Stimulated activated CD4-positive, alpha-beta T cell treated with anti-CD3 and anti-CD28 coated beads, TNF-alpha, amount 100 ng/mL, for 48 hours (primary cell): ENCODE measurements around the gene RNF220.

ENCODE experiments used
- DNase-seq, 3 donors: peaks; one replicate each; pipeline ENCODE4 v3.0.0-alpha.2; 2020; ENCODE audit warnings: low read depth in 3 of 3

Gene RNF220

DNA sequence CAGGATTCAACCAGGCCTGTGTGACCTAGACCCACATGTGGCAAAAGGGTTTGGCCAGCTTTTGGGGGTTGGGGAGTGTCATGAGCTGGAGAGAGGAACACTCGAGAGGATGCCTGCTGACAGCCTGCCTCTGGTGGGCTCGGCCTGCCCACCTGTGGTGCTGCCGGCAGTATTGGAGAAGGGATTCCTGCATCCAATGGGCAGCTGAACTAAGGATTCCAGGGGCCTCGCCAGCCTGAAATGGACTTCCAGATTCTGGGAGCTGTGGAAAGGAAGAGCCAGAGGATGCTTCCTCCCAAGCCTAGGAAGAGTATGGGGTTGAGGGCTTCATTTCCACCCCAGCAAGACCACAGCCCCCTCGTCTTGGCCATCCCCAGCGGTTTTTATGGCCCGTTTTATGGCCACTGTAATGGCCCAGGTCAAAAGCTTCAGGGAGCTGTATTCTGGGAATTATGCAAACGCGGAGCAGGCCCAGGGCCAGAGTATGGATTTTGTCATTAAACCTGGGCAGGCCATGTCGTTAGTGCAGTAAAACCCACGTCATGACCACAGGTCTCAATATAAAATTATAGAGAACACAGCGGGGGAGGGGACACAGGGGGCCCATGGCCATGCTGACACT, 205.6 kb downstream of the RNF220 start:
- no peak for DNase-seq

DNA sequence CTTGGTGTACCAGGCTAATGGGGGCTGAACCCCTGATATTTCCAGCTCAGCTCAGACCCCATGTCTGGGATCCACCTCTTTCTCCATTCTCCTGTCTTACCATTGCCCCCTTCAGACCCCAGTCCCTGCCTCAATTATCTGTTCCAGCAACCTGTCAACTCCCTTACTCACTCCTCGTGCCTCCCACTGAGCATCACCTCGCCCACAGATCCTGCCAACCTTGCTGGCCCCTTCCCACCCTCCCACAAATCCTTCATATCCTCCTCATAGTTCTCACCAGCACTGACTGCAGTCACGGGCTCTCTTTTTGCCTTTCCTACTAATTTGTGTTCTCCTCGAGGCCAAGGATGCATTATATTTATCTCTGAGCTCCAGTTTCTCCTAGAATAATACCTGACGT, 206.4 kb downstream of the RNF220 start:
- no peak for DNase-seq

DNA sequence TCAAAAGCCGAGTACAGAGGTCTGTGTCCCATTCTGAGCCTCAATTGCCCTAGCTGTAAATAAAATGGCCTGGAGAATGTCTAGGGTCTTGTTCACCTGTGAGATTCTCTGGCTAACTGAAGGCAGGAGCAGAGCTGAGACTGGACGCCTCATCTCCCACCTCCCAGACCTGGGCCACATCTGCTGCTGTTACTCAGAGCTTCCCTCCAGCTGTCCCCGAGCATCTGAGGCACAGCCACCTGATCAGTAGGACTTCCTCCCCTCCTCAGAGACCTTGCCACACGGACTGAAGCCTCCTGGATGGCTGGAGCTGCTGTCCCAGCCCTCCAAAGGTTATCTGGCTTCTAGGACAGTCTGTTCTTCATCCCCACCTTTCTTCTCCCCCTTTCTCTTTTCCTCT, 206.8 kb downstream of the RNF220 start:
- no peak for DNase-seq

DNA sequence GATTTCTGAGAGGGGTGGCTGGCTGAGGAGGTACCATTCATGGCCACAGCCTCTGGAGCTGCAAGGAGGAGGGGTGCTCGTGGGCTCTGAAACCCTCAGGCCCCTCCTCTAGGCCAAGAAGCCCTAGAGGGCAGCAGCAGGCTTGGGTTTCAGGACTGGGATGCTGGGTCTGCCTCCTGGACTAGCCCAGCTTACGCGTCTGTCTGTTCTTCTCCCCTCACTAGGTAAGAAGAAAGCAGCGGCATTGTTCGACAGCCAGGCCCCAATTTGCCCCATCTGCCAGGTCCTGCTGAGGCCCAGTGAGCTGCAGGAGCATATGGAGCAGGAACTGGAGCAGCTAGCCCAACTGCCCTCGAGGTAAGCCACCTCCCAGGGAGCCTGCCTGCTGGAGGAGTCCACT, 208.9 kb downstream of the RNF220 start:
- DNase-seq, result no peak

DNA sequence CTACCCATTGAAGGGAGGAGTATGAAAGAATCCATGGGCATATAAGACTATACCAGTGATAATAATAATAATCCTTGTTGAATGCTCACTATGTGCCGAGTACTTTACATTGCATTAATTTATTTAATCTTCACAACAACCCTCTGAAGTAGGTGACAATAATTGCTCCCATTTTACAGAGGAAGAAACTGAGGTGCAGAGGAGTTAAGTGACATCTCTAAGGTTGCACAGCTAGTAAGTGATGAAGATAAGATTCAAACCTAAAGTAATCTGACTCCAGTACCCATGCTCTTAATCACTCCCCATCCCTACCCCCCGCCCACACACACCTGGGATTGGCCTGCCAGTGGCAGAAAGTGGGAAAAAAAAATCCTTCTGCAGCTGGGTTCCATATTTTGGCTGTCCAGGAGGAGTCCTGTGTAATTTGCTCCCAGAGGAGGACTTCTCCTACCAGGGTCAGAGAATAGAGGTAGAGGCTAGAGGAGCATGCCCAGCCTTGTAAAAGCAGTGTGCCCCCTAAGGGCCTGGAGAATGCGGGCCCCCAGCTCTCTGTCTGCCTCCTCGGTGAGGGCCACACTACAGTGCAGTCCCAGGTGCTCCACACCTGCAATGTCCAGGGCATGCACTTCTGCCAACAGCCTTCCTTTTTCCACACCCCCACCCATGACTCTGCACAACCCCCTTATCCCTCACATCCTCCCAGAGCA, 211.4 kb downstream of the RNF220 start:
- no peak for DNase-seq

DNA sequence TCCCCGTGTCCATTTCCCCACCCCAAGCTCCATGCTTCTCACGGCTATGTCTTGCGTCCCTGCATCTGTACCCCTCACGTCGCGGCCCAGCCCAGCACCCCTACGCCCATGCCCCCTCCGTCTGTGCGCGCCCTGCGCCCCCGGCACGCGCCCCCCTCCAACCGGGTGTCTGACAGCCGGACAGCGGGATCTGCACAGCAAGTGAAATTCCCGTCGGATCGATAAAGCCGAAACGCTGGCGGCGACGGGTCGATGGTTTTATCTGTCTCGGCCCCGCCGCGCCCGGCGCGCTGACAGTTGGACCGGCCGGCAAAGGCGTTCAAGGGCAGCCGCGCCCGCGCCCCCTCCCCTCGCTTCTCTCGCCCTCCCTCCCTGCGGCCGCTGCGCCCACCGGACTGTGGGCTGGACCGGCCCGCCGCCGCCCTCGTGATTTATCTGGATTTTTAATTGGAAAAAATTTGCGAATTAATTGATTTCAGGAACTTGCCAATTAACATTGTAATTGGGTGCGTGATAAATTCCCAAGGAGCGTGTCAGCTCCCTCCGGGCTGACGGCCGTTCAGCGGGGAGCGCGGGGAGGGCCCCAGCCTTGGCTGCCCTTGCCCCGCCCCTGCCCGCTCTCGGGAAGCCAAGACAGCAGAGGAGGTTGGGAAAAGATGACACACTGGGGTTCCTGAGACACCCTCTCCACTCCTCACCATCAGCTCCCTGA, 212.1 kb downstream of the RNF220 start:
- no peak for DNase-seq

DNA sequence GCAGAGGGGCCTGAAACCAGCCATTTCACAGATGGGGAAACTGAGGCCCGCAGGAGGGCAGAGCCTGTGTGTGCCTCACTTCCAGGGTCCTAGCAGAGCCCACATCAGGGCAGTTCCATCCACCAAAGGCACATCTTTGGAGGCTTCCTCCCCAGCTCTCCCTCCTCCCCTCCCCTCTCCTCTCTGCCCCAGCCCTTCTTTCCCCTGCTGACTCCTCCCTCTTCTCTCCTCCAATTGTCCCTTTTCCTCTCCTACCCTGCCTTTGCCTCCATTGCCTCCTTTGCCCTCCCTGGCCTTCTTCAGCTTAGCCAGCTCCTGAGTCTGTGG, 212.6 kb downstream of the RNF220 start:
- no peak for DNase-seq

DNA sequence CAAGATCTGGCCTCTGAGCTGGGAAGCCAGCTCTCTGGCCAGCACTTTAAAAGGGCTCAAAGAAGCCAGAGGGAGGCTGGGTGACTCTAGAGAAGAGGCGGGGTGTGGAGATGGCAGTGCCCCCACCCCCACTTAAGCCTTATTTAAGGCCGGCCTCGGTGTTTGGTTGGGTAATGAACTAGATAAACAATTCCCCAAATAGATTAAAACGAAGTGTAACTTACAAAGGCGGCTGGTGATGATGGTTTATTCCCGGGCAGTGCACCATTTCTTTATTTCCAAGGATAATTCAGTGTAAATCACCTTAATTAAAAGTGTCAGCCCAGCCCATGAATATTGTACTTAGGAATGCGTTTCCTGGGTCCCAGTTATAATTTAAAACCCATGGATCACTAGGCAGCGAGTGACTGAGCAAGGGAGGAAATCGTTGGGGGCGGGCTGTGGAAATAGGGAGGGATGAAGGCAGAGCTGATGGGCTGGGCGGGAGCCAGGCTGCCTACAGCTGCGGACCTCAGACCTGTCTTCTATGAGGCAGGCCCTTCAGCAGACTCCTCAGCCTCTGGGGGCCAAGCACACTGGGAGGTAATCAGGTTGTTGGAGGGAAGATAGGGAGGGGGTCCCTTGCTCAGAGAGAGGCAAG, 214.3 kb downstream of the RNF220 start:
- no peak for DNase-seq

DNA sequence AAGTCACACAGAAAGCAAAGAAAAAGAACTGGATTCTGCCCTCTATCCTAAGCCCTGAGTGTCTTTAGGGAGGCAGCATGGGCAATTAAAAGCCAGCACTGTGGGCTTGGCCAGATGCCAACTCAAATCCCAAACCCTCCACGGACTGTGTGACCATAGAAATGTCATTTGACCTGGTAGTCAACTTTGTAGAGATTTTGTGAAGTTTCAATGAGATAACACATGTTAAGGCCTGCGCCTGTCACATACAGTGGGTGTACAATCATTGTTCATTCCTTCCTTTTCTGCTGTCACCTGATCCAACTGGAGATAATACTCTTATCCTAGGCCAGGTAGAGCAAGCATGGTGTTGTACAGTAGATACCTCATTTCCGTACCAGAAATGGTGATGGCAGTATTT, 215.0 kb downstream of the RNF220 start:
- no peak for DNase-seq

DNA sequence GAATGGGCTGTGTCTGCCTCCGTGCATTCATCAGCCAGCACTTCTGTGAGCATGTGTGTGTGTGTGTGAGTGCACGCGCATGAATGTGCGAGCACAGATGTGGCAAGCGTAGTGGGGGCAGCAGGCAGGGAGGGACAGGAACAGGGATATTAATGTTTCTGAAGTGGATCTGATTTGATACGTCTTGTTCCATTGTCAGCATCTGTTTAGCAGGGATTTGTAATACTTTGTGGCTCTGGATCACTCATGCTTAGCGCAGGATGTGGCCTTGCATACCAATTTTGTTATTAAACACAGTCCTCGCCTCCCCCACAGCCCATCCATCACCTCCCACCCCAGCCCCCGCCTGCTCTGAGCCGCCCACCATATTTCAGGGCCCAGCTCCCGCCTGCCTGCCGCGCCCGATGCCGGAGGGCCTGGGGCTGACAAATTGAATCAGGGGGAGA, 216.8 kb downstream of the RNF220 start:
- DNase-seq, result no peak

DNA sequence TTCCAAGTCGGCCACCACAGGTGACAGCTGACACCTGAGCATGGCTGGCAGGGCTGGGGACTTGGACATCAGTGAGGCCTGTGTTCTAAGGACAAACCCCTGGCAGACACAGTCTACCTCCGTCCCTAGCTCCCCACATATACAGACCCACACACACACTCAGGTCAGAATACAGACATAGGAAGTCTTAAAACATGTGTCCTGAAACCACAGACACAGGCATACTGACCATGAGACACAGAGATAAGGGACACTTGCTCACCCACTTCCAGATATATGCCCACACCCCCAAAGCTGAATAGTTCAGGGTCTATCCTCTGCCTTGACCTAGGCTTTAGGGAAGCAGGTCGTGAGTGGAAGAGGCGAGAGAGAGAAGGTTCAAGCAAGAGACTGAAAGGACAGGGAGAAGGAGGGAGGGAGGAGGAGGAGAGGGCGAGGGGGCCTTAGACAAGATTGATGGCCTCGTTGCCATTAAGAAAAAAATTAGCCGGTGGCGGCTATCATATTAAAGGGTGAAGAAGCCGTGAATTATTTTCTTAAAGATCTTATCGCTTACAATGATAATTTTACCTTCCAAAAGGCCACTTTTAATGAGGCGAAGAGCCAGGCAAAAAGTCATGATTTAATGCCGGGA, 219.3 kb downstream of the RNF220 start:
- DNase-seq, result no peak

DNA sequence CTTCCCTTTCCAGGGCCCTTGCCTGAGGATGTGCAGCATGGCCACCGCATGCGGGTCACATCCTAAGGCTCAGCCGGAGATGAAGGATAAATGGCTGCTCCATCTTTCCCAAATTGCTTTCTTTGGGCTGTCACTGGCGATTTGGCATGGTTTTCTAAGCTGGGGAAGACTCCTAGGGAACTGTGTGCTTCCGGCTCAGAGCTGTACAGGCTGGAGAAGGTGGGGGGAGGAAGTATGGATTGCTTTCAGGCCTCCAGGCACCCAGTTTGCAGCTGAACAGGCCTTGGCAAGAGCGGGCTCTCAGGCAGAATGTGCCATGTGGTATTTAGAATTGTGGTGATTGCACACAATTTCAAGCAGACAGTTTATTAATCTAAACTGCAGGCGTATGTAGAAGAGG, 220.3 kb downstream of the RNF220 start:
- no peak for DNase-seq

DNA sequence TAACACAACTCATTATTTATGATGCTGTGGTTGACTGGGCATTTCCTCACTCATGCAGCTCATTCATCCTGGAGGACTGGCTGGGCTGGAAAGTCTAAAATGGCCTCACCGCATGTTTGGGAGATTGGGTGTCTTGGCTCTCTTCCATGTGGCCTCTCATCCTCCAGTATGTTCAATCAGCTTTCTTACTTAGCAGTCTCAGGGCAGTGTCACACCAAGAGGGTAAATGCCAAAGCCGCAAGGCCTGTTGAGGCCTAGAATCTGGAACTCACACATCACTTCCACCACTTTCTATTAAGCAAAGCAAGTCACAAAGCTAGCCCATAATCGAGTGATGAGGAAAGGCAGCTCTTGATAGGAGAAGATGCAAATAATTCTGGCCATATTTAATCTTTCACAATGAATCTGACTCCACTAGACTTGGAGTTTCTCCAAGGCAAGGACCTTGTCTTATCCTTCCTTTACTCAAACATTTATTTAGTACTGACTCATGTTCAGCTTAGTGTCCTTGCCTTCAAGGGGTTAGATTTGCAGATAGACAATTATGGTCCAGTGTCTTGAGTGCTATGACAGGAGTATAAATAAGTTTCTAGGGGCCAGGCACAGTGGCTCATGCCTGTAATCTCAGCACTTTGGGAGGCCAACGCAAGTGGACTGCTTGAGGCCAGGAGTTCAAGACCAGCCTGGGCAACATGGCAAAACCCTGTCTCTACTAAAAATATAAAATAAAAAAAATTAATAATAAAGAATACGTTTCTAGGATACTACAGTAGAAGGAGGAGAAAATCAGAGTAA, 224.1 kb downstream of the RNF220 start:
- no peak for DNase-seq

DNA sequence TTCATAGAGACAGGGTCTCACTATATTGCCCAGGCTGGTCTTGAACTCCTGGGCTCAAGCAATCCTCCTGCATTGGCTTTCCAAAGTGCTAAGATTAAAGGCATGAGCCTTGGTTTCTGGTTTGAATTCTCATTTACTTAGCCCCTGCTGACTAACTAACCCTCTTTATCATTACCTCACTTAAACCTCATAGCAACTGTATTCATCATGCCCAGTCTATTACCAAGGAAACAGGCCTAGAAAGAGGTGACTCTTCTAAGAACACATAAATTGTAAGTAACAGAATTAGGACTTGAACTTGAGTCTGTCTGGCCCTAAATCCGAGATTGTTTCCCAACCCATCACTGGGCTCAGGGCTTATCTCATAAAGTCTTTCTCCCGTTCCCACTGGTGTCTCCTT, 225.1 kb downstream of the RNF220 start:
- no peak for DNase-seq

DNA sequence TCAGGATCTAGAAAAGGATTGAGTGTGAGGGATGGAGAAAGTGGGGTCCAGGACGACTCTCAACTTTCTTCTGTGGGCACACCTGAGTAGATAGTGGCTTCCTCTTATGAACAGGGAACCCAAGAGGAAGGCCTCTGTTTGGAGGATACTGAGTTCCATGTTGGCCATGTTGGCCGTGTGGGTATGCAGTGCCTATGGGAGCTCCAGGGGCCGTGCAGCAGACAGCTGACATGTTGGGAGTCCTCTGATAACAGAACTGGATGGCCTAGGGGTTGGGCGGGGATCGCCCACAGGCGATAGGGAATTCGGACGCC, 226.2 kb downstream of the RNF220 start:
- peak in 1 of 3 donors; percentile 22 for DNase-seq

DNA sequence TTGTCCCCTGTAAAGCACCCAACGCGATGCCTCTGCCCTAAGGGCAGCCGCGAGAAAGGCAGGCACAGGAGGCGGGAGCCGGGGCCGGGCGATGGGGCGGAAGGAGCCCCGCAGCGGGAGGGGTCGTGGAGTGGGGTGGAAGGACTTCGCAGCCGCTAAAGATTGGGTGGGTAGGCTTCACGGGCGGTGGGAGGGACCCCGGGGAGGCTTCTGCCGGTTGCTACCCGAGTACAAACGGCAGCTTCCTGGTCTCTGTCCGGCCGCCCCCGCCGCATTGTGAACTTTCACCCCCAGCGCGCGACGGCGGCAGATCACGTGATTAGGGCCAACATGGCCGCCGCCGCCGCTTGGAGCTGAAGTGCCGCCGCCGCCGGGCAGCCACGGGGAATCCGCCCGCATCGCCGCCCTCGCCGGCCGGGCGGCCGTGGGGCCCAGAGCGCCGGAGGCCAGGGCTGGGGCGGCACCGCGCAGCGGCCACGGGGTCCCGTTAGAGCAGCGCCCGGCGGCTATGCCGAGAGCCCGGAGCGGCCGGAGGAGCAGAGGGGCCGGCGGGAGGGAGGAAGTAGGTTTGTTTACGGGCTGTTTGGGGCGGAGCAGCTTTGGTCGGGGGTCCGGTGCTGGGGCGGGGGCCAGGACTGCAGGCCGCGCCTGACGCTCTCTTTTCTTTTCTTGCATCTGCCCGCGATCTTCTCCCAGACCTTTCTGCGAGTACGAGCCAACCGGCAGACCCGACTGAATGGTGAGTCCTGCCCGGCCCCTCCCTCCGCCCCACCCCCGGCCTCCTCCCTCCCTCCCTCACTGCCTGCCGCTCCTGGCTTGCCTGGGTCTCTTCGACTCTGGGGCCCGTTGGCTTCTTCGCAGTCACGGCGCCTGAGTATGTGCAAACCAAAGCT, 226.8 kb downstream of the RNF220 start:
- DNase-seq, result peak; percentile 81 to 89 (median 84)

DNA sequence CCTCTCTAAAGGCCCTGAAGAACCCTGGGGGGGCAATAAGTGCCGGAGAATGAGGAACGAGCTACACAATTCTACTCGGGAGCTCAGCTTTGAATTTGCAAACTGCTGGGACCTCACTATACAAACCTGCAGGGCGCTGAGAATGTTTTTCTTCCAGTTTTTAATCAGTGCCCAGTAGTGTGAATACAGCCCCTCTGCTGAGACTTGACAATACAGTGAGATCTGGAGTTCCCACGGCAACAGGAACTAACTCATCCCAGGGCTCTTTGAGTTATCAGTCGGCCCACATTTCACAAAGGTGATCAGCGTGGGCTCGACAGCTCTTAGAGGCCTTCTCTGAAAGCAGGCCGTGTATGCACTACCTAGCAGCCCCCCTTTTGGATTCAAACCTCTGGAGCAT, 227.5 kb downstream of the RNF220 start:
- DNase-seq, result no peak

DNA sequence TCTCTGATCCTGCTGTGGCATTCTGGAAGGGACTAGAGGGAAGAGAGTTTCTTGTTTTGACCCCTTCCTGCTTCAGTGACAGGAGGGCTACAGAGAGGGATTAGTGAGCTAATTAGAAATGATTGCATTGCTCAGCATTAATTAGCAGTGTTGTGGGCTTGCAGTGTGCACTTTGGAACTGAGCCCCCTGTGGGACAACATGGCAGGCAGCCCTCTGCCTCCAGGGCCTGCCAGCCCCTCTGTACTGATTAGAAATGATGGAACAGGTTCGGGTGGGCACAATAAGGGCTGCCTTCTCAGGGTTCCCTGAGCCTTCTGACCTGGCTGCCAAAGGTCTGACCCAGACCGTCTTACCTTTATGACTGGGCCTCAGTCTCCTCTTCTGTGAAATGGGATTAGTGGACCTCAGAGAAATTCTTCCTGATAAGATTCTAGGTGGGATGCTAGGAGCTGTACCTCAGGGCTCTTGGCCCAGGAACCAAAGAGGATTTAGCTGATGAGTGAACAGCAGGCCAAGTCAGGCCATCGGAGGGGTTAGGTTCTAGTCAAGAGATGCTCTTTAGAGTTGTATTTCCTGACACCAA, 229.6 kb downstream of the RNF220 start:
- DNase-seq, result no peak

DNA sequence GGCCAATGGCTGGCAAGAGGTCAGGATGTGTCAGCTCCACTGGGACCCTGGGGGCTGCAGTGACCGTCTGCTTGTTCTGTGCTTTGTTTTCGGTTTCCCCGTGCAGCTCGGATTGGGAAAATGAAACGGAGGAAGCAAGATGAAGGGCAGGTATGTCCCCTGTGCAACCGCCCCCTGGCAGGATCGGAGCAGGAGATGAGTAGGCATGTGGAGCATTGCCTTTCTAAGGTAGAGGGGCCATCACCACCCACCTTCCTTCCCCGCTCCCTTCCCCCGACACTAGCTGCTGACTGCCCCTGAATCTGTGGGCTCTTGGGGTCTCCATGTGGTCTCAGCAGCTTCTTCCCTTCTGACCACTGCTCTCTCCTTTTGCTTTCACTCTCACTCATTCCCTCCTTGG, 230.4 kb downstream of the RNF220 start:
- no peak for DNase-seq

DNA sequence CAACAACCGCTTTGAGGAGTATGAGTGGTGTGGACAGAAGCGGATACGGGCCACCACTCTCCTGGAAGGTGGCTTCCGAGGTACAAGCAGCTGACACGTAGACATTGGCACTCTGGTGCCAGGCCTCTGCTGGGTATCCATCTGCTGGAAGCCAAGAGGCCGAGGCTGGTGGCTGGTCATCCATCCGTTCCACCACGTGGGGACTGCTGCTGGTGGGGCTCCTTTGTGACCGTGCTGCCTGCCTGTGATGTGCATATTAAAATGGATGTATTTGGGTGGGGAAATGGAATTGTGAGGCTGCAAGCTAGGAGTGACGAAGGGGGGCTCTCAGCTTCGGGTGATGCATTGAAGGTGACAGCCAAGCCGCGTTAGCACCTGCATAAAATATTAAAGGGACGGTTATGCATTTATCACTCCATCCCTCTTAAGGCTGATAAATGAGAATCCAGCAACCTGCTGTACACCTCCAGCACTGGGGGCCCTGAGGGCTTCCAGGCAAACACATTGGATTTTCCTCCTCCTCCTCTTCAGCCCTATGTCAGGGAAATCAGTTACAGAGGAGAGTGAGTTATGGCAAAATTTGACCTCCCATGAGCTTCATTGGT, 231.1 kb downstream of the RNF220 start:
- DNase-seq, result no peak
